ENCODE measurements around the gene FAM156A. TPM values are rescaled to one million over a fixed set of nuclear protein-coding genes. Genes with fewer than 3 reads are reported as not detected.
A peak's percentile ranks its signal among the peaks of the same experiment; 100 is the strongest.
"Not testable (repeated sequence)": the region's sequence is repeated elsewhere in the genome, so short reads cannot be mapped to it uniquely, and the experiment has no call there.

FAM156A gene
- total RNA-seq, 3 donors from 2014 or later, result 17.0 to 22.4 (median 22.2) TPM

- DNase-seq (peak; percentile 92 to 97 (median 93)), ATAC-seq (peak; percentile 97)
- no peaks in the 10 kb centered on the region for H3K4me1 ChIP-seq (ENCODE audit: low read depth)
- no peaks in the 10 kb centered on the region for H3K36me3 ChIP-seq (ENCODE audit: low read depth)
- peak overlapping the region; percentile 30 for H3K4me3 ChIP-seq
- intact Hi-C loops (cut with DNase I, micrococcal nuclease), result no loop called here
- no peaks in the 10 kb centered on the region for H3K9me3 ChIP-seq
- TF ChIP-seq CTCF (IDR thresholded peaks at IDR 0.05), result peak; percentile 46
Measured at GRCh38 chrX:52934704-52935469, 23.4 kb downstream of the FAM156A start.

GRCh38 chrX:52933976-52934703 is 24.2 kb downstream of the FAM156A start:
- Histone ChIP-seq H3K4me1 (ENCODE audit: low read depth) (no peaks in the 10 kb centered on the region), H3K4me3 (no peak overlapping the region), H3K9me3 (no peaks in the 10 kb centered on the region), H3K36me3 (ENCODE audit: low read depth) (no peaks in the 10 kb centered on the region)
- ATAC-seq (no peak), DNase-seq (no peak)
- intact Hi-C loops (cut with DNase I, micrococcal nuclease), result no loop called here
- no peak for TF ChIP-seq CTCF (IDR thresholded peaks at IDR 0.05)

GRCh38 chrX:52933213-52933612 is 25.1 kb downstream of the FAM156A start:
- no peaks in the 10 kb centered on the region for H3K36me3 ChIP-seq (ENCODE audit: low read depth)
- no peak overlapping the region for H3K4me3 ChIP-seq
- DNase-seq (no peak), ATAC-seq (no peak)
- no peaks in the 10 kb centered on the region for H3K9me3 ChIP-seq
- TF ChIP-seq CTCF (IDR thresholded peaks at IDR 0.05), result no peak
- intact Hi-C loops (cut with DNase I, micrococcal nuclease), result no loop called here
- no peaks in the 10 kb centered on the region for H3K4me1 ChIP-seq (ENCODE audit: low read depth)

GRCh38 chrX:52930214-52930613 is 28.1 kb downstream of the FAM156A start:
- intact Hi-C loops (cut with DNase I, micrococcal nuclease); DNase-seq; H3K36me3 ChIP-seq (ENCODE audit: low read depth); H3K9me3 ChIP-seq; H3K4me3 ChIP-seq; ATAC-seq; H3K4me1 ChIP-seq (ENCODE audit: low read depth): not testable (repeated sequence)

- Histone ChIP-seq H3K4me3 (no peak overlapping the region), H3K4me1 (ENCODE audit: low read depth) (no peaks in the 10 kb centered on the region), H3K9me3 (no peaks in the 10 kb centered on the region), H3K36me3 (ENCODE audit: low read depth) (no peaks in the 10 kb centered on the region)
- DNase-seq (peak in 1 of 3 donors; percentile 39), ATAC-seq (no peak)
- no peak for TF ChIP-seq CTCF (IDR thresholded peaks at IDR 0.05)
- intact Hi-C loops (cut with DNase I, micrococcal nuclease), result no loop called here
Measured at GRCh38 chrX:52923781-52924241, 34.5 kb downstream of the FAM156A start.

GRCh38 chrX:52914704-52915103 is 43.6 kb downstream of the FAM156A start:
- H3K9me3 ChIP-seq; H3K36me3 ChIP-seq (ENCODE audit: low read depth); H3K4me1 ChIP-seq (ENCODE audit: low read depth); DNase-seq; H3K4me3 ChIP-seq; intact Hi-C loops (cut with DNase I, micrococcal nuclease); ATAC-seq: not testable (repeated sequence)

GRCh38 chrX:52913681-52914080 is 44.6 kb downstream of the FAM156A start:
- intact Hi-C loops (cut with DNase I, micrococcal nuclease), result not testable (repeated sequence)

GRCh38 chrX:52909313-52909969 is 48.9 kb downstream of the FAM156A start:
- DNase-seq; H3K4me1 ChIP-seq (ENCODE audit: low read depth); H3K36me3 ChIP-seq (ENCODE audit: low read depth); intact Hi-C loops (cut with DNase I, micrococcal nuclease); H3K4me3 ChIP-seq; H3K9me3 ChIP-seq; ATAC-seq: not testable (repeated sequence)

More at GRCh38 chrX:52913681-52914080, 44.6 kb downstream of the FAM156A start:
- H3K9me3 ChIP-seq; H3K4me1 ChIP-seq (ENCODE audit: low read depth); ATAC-seq; DNase-seq; H3K36me3 ChIP-seq (ENCODE audit: low read depth); H3K4me3 ChIP-seq: not testable (repeated sequence)

GRCh38 chrX:52907900-52908299 is 50.4 kb downstream of the FAM156A start:
- not testable (repeated sequence) for H3K4me3 ChIP-seq

More at GRCh38 chrX:52907900-52908299, 50.4 kb downstream of the FAM156A start:
- intact Hi-C loops (cut with DNase I, micrococcal nuclease); DNase-seq; H3K36me3 ChIP-seq (ENCODE audit: low read depth); H3K9me3 ChIP-seq; H3K4me1 ChIP-seq (ENCODE audit: low read depth); ATAC-seq: not testable (repeated sequence)
